GM18861 (cell line): Measurements from ENCODE around the gene IL24.
"Not testable (repeated sequence)": the region's sequence is repeated elsewhere in the genome, so short reads cannot be mapped to it uniquely, and the experiment has no call there.

ENCODE experiments used
- ATAC-seq: cut with Tn5 transposase; IDR thresholded peaks from one replicate; pipeline ENCODE4 v1.9.1; 2021; ENCODE audit not compliant: unreplicated experiment

The IL24 gene

GRCh38 chr1:206923961-206924557, 26.8 kb downstream of the IL24 start:
- ATAC-seq: not testable (repeated sequence)

GRCh38 chr1:206924592-206925105, 27.4 kb downstream of the IL24 start:
- ATAC-seq: peak; percentile 19

- peak; percentile 51 for ATAC-seq
Observed at GRCh38 chr1:206925106-206925736, 28.0 kb downstream of the IL24 start.

- no peak for ATAC-seq
Observed at GRCh38 chr1:206926286-206926685, 29.0 kb downstream of the IL24 start.

GRCh38 chr1:206929524-206929923, 32.3 kb downstream of the IL24 start:
- no peak for ATAC-seq

- ATAC-seq: peak; percentile 70
Observed at GRCh38 chr1:206930210-206930798, 33.1 kb downstream of the IL24 start.

GRCh38 chr1:206931709-206932108, 34.5 kb downstream of the IL24 start:
- no peak for ATAC-seq

- no peak for ATAC-seq
Observed at GRCh38 chr1:206932177-206932576, 34.9 kb downstream of the IL24 start.

GRCh38 chr1:206933333-206933945, 36.2 kb downstream of the IL24 start:
- no peak for ATAC-seq

GRCh38 chr1:206935491-206936067, 38.3 kb downstream of the IL24 start:
- ATAC-seq: no peak

- ATAC-seq: no peak
Observed at GRCh38 chr1:206937425-206937824, 40.2 kb downstream of the IL24 start.

GRCh38 chr1:206939131-206939530, 41.9 kb downstream of the IL24 start:
- no peak for ATAC-seq

GRCh38 chr1:206939841-206940587, 42.8 kb downstream of the IL24 start:
- ATAC-seq: no peak

GRCh38 chr1:206940588-206940936, 43.3 kb downstream of the IL24 start:
- ATAC-seq: no peak

GRCh38 chr1:206941766-206942418, 44.6 kb downstream of the IL24 start:
- no peak for ATAC-seq

- no peak for ATAC-seq
Observed at GRCh38 chr1:206944703-206945102, 47.5 kb downstream of the IL24 start.

GRCh38 chr1:206945779-206946178, 48.5 kb downstream of the IL24 start:
- no peak for ATAC-seq

GRCh38 chr1:206946261-206946660, 49.0 kb downstream of the IL24 start, which contains the start of gene PIGR:
TSS of gene PIGR (minus strand) at chr1:206946466. CDS start at chr1:206940531, 5,935 bp downstream.
- ATAC-seq: no peak

GRCh38 chr1:206947255-206947654, 50.0 kb downstream of the IL24 start:
- no peak for ATAC-seq

GRCh38 chr1:206949208-206949607, 52.0 kb downstream of the IL24 start:
- ATAC-seq: no peak
